ENCODE results near the gene KLF8. TPM values are rescaled to one million over a fixed set of nuclear protein-coding genes. Genes with fewer than 3 reads are reported as not detected.

KLF8 gene
- total and polyA plus RNA-seq, 2 experiments from 2014 or later: 7.9 to 9.1 TPM

DNA sequence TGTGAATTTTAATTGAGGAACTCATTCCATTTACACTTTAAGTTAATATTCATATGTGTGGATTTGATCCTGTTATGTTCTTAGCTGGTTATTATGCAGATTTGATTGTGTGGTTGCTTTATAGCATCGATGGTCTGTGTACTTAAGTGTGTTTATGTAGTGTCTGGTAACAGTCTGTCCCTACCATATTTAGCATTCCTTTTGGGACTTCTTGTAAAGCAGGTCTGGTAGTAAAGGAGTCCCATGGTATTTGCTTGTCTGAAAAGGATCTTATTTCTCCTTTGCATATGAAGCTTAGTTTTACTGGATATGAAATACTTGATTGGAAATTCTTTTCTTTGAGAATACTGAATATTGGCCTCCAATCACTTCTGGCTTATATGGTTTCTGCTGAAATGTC, 76.6 kb downstream of the KLF8 start:
- H3K9me3 ChIP-seq (ENCODE audit: low read depth): no peaks in the 10 kb centered on the region
- H2AFZ ChIP-seq: no peak overlapping the region
- DNase-seq (ENCODE audit: low spot score): no peak
- no peaks in the 10 kb centered on the region for H3K27me3 ChIP-seq
- H3K79me2 ChIP-seq: no peaks in the 10 kb centered on the region
- H3K4me1 ChIP-seq (ENCODE audit: insufficient read depth): no peaks in the 10 kb centered on the region
- H3K4me2 ChIP-seq: no peak overlapping the region
- TF ChIP-seq, protein P1, sequence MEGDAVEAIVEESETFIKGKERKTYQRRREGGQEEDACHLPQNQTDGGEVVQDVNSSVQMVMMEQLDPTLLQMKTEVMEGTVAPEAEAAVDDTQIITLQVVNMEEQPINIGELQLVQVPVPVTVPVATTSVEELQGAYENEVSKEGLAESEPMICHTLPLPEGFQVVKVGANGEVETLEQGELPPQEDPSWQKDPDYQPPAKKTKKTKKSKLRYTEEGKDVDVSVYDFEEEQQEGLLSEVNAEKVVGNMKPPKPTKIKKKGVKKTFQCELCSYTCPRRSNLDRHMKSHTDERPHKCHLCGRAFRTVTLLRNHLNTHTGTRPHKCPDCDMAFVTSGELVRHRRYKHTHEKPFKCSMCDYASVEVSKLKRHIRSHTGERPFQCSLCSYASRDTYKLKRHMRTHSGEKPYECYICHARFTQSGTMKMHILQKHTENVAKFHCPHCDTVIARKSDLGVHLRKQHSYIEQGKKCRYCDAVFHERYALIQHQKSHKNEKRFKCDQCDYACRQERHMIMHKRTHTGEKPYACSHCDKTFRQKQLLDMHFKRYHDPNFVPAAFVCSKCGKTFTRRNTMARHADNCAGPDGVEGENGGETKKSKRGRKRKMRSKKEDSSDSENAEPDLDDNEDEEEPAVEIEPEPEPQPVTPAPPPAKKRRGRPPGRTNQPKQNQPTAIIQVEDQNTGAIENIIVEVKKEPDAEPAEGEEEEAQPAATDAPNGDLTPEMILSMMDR (IDR thresholded peaks at IDR 0.05; ENCODE audit: poor library complexity): no peak
- TF ChIP-seq EZH2 (IDR thresholded peaks at IDR 0.05; ENCODE audit: borderline replicate concordance) (no peak), EZH2phosphoT487 (IDR thresholded peaks at IDR 0.05; ENCODE audit: low read depth, severe bottlenecking, unreplicated experiment) (no peak)
- WGBS (ENCODE audit: low lambda C conversion rate, missing lambda C conversion rate): 71% methylated on average over 1 of the region's 1 CpG
- no peak overlapping the region for H3K27ac ChIP-seq
- no peaks in the 10 kb centered on the region for H4K20me1 ChIP-seq (ENCODE audit: insufficient read depth, poor library complexity, severe bottlenecking)
- no peaks in the 10 kb centered on the region for H3K9me2 ChIP-seq (replicated peaks; ENCODE audit: insufficient read depth)
- H3K36me3 ChIP-seq (replicated peaks; ENCODE audit: insufficient read depth, low read depth): no peaks in the 10 kb centered on the region
- H3K4me3 ChIP-seq: no peak overlapping the region

DNA sequence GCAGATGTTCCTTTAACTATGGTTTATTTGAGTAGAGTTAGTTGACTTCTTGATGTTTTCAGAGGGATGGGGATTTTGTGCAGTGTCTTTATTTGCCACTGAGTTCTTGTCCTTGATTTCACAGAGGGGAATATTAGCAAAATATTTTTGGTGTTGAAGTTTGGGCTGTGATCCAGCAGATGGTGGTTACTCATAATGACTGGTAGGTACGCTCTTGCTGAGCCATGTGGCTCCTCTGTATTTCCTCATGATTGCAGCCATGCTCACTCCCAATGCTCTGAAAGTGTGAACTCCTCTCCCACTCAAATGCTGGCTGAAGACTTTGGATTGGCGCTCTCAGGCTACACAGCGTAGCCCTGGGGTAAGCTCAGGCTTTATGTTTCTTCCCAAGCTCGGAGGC, 77.7 kb downstream of the KLF8 start:
- 82% methylated on average over 4 of the region's 4 CpGs for WGBS (ENCODE audit: low lambda C conversion rate, missing lambda C conversion rate)
- TF ChIP-seq EZH2phosphoT487 (IDR thresholded peaks at IDR 0.05; ENCODE audit: low read depth, severe bottlenecking, unreplicated experiment): no peak
- TF ChIP-seq, protein P1 (IDR thresholded peaks at IDR 0.05; ENCODE audit: poor library complexity): no peak
- no peak for TF ChIP-seq EZH2 (IDR thresholded peaks at IDR 0.05; ENCODE audit: borderline replicate concordance)

GRCh38 chrX:56310581-56310980, 78.4 kb downstream of the KLF8 start:
- Histone ChIP-seq H3K9me3 (ENCODE audit: low read depth) (no peaks in the 10 kb centered on the region), H3K4me2 (no peak overlapping the region), H3K4me3 (no peak overlapping the region), H3K79me2 (no peaks in the 10 kb centered on the region), H3K27me3 (no peaks in the 10 kb centered on the region), H4K20me1 (ENCODE audit: insufficient read depth, poor library complexity, severe bottlenecking) (no peaks in the 10 kb centered on the region), H2AFZ (no peak overlapping the region), H3K36me3 (replicated peaks; ENCODE audit: insufficient read depth, low read depth) (no peaks in the 10 kb centered on the region), H3K9me2 (replicated peaks; ENCODE audit: insufficient read depth) (no peaks in the 10 kb centered on the region), H3K4me1 (ENCODE audit: insufficient read depth) (no peaks in the 10 kb centered on the region), H3K27ac (no peak overlapping the region)
- no peak for TF ChIP-seq EZH2phosphoT487 (IDR thresholded peaks at IDR 0.05; ENCODE audit: low read depth, severe bottlenecking, unreplicated experiment)
- TF ChIP-seq, protein P1 (IDR thresholded peaks at IDR 0.05; ENCODE audit: poor library complexity): no peak
- TF ChIP-seq EZH2 (IDR thresholded peaks at IDR 0.05; ENCODE audit: borderline replicate concordance): no peak
- DNase-seq (ENCODE audit: low spot score): no peak
- WGBS (ENCODE audit: low lambda C conversion rate, missing lambda C conversion rate): 93% methylated on average over 2 of the region's 2 CpGs

More for the DNA sequence above, 77.7 kb downstream of the KLF8 start:
- no peak overlapping the region for H3K4me2 ChIP-seq
- H3K9me3 ChIP-seq (ENCODE audit: low read depth): no peaks in the 10 kb centered on the region
- no peak overlapping the region for H3K4me3 ChIP-seq
- no peaks in the 10 kb centered on the region for H3K9me2 ChIP-seq (replicated peaks; ENCODE audit: insufficient read depth)
- no peaks in the 10 kb centered on the region for H3K27me3 ChIP-seq
- no peaks in the 10 kb centered on the region for H3K36me3 ChIP-seq (replicated peaks; ENCODE audit: insufficient read depth, low read depth)
- no peak overlapping the region for H2AFZ ChIP-seq
- DNase-seq (ENCODE audit: low spot score): no peak
- H3K79me2 ChIP-seq: no peaks in the 10 kb centered on the region
- no peaks in the 10 kb centered on the region for H3K4me1 ChIP-seq (ENCODE audit: insufficient read depth)
- no peaks in the 10 kb centered on the region for H4K20me1 ChIP-seq (ENCODE audit: insufficient read depth, poor library complexity, severe bottlenecking)
- no peak overlapping the region for H3K27ac ChIP-seq

GRCh38 chrX:56313308-56313707, 81.2 kb downstream of the KLF8 start:
- Histone ChIP-seq H3K79me2 (no peaks in the 10 kb centered on the region), H3K4me1 (ENCODE audit: insufficient read depth) (no peaks in the 10 kb centered on the region), H3K36me3 (replicated peaks; ENCODE audit: insufficient read depth, low read depth) (no peaks in the 10 kb centered on the region), H3K27me3 (no peaks in the 10 kb centered on the region), H3K9me3 (ENCODE audit: low read depth) (no peaks in the 10 kb centered on the region), H3K4me3 (no peak overlapping the region), H3K4me2 (no peak overlapping the region), H2AFZ (no peak overlapping the region), H3K9me2 (replicated peaks; ENCODE audit: insufficient read depth) (no peaks in the 10 kb centered on the region), H3K27ac (no peak overlapping the region), H4K20me1 (ENCODE audit: insufficient read depth, poor library complexity, severe bottlenecking) (no peaks in the 10 kb centered on the region)
- 71% methylated on average over 3 of the region's 3 CpGs for WGBS (ENCODE audit: low lambda C conversion rate, missing lambda C conversion rate)
- no peak for DNase-seq (ENCODE audit: low spot score)
- TF ChIP-seq, protein P1 (IDR thresholded peaks at IDR 0.05; ENCODE audit: poor library complexity): no peak
- TF ChIP-seq EZH2 (IDR thresholded peaks at IDR 0.05; ENCODE audit: borderline replicate concordance) (no peak), EZH2phosphoT487 (IDR thresholded peaks at IDR 0.05; ENCODE audit: low read depth, severe bottlenecking, unreplicated experiment) (no peak)
